ENCODE measurements around the gene PTPRT. TPM values are rescaled to one million over a fixed set of nuclear protein-coding genes. Genes with fewer than 3 reads are reported as not detected.

The PTPRT gene
- total RNA-seq, 1 experiment from 2014 or later: not detected

GRCh38 chr20:42721923-42722322 lies 467.8 kb downstream of the PTPRT start:
- Histone ChIP-seq H3K36me3 (ENCODE audit: low read depth, low read length) (no peaks in the 10 kb centered on the region), H3K4me3 (ENCODE audit: low read length) (no peak overlapping the region), H2AFZ (ENCODE audit: low read length) (no peak overlapping the region), H3K4me2 (ENCODE audit: low read length) (no peak overlapping the region), H3K27ac (ENCODE audit: low read length) (no peak overlapping the region), H3K9me3 (ENCODE audit: low read length) (peaks cover 37% of the 10 kb centered on the region), H4K20me1 (ENCODE audit: low read length) (no peaks in the 10 kb centered on the region), H3K4me1 (ENCODE audit: insufficient read depth, low read length) (no peaks in the 10 kb centered on the region), H3F3A (ENCODE audit: low read length, unreplicated experiment) (no peaks in the 10 kb centered on the region), H3K27me3 (ENCODE audit: low read length) (no peaks in the 10 kb centered on the region), H3K9ac (ENCODE audit: low read length) (no peak overlapping the region), H3K79me2 (ENCODE audit: low read length) (no peaks in the 10 kb centered on the region), H3K9me2 (replicated peaks; ENCODE audit: low read length) (no peaks in the 10 kb centered on the region)
- intact Hi-C loops (cut with micrococcal nuclease): no loop called here
- no TSS peak for BruUV-seq (replicated peaks)
- ChIA-PET CTCF (no interaction called here), POLR2A (ENCODE audit: unreplicated experiment) (no interaction called here)
- no peak for DNase-seq
- no peak for TF ChIP-seq EZH2 (IDR thresholded peaks at IDR 0.05; ENCODE audit: low read length, unreplicated experiment)
- no peak for TF ChIP-seq CTCF (conservative IDR thresholded peaks at IDR 0.05; ENCODE audit: low read depth, low read length)
- TF ChIP-seq EZH2phosphoT487 (IDR thresholded peaks at IDR 0.05; ENCODE audit: borderline replicate concordance, low read length): no peak
- ATAC-seq: no peak

GRCh38 chr20:42714298-42715141 lies 475.2 kb downstream of the PTPRT start:
- no peak overlapping the region for H3K4me2 ChIP-seq (ENCODE audit: low read length)
- ChIA-PET POLR2A (ENCODE audit: unreplicated experiment) (no interaction called here), CTCF (no interaction called here)
- no peak overlapping the region for H2AFZ ChIP-seq (ENCODE audit: low read length)
- peaks cover 48% of the 10 kb centered on the region for H3K9me3 ChIP-seq (ENCODE audit: low read length)
- no peak for ATAC-seq
- H3K27ac ChIP-seq (ENCODE audit: low read length): no peak overlapping the region
- intact Hi-C loops (cut with micrococcal nuclease): no loop called here
- no peaks in the 10 kb centered on the region for H3K79me2 ChIP-seq (ENCODE audit: low read length)
- H3K36me3 ChIP-seq (ENCODE audit: low read depth, low read length): no peaks in the 10 kb centered on the region
- TF ChIP-seq EZH2phosphoT487 (IDR thresholded peaks at IDR 0.05; ENCODE audit: borderline replicate concordance, low read length) (no peak), EZH2 (IDR thresholded peaks at IDR 0.05; ENCODE audit: low read length, unreplicated experiment) (no peak), CTCF (conservative IDR thresholded peaks at IDR 0.05; ENCODE audit: low read depth, low read length) (no peak)
- no peaks in the 10 kb centered on the region for H4K20me1 ChIP-seq (ENCODE audit: low read length)
- H3K9ac ChIP-seq (ENCODE audit: low read length): no peak overlapping the region
- H3K4me3 ChIP-seq (ENCODE audit: low read length): no peak overlapping the region
- no peaks in the 10 kb centered on the region for H3K4me1 ChIP-seq (ENCODE audit: insufficient read depth, low read length)
- no TSS peak for BruUV-seq (replicated peaks)
- no peak for DNase-seq
- H3K9me2 ChIP-seq (replicated peaks; ENCODE audit: low read length): no peaks in the 10 kb centered on the region
- H3F3A ChIP-seq (ENCODE audit: low read length, unreplicated experiment): no peaks in the 10 kb centered on the region
- no peaks in the 10 kb centered on the region for H3K27me3 ChIP-seq (ENCODE audit: low read length)

- TF ChIP-seq EZH2phosphoT487 (IDR thresholded peaks at IDR 0.05; ENCODE audit: borderline replicate concordance, low read length) (no peak), CTCF (conservative IDR thresholded peaks at IDR 0.05; ENCODE audit: low read depth, low read length) (no peak), EZH2 (IDR thresholded peaks at IDR 0.05; ENCODE audit: low read length, unreplicated experiment) (no peak)
- CTCF ChIA-PET: no interaction called here
- Histone ChIP-seq H3K36me3 (ENCODE audit: low read depth, low read length) (no peaks in the 10 kb centered on the region), H3K9ac (ENCODE audit: low read length) (no peak overlapping the region), H3K27ac (ENCODE audit: low read length) (no peak overlapping the region), H3K4me2 (ENCODE audit: low read length) (no peak overlapping the region), H3K79me2 (ENCODE audit: low read length) (no peaks in the 10 kb centered on the region), H3F3A (ENCODE audit: low read length, unreplicated experiment) (no peaks in the 10 kb centered on the region), H3K4me3 (ENCODE audit: low read length) (no peak overlapping the region), H3K27me3 (ENCODE audit: low read length) (no peaks in the 10 kb centered on the region), H2AFZ (ENCODE audit: low read length) (no peak overlapping the region), H3K4me1 (ENCODE audit: insufficient read depth, low read length) (no peaks in the 10 kb centered on the region), H3K9me3 (ENCODE audit: low read length) (peaks cover 53% of the 10 kb centered on the region), H4K20me1 (ENCODE audit: low read length) (no peaks in the 10 kb centered on the region), H3K9me2 (replicated peaks; ENCODE audit: low read length) (no peaks in the 10 kb centered on the region)
- BruUV-seq (replicated peaks): no TSS peak
- POLR2A ChIA-PET (ENCODE audit: unreplicated experiment): no interaction called here
- ATAC-seq (no peak), DNase-seq (no peak)
- intact Hi-C loops (cut with micrococcal nuclease): no loop called here
Observed at GRCh38 chr20:42708266-42708665, 481.4 kb downstream of the PTPRT start.

Measured in PC-3 (cell line).